Hippocampal formation (tissue), 2 donors: ENCODE measurements around the gene CYTH3.
"Not testable (repeated sequence)": the region's sequence is repeated elsewhere in the genome, so short reads cannot be mapped to it uniquely, and the experiment has no call there.

ENCODE experiments used
- DNase-seq, 2 donors: peaks; one replicate each; lab custom pipeline; 2025; lab: John Stamatoyannopoulos, UW

Gene CYTH3

GRCh38 chr7:6153646-6154541, 118.5 kb downstream of the CYTH3 start:
- no peak for DNase-seq

GRCh38 chr7:6151994-6152735, 120.3 kb downstream of the CYTH3 start:
- no peak for DNase-seq

GRCh38 chr7:6151527-6151926, 120.9 kb downstream of the CYTH3 start:
- not testable (repeated sequence) for DNase-seq

GRCh38 chr7:6149996-6150395, 122.4 kb downstream of the CYTH3 start:
- no peak for DNase-seq

GRCh38 chr7:6148724-6149360, 123.6 kb downstream of the CYTH3 start:
- DNase-seq, result no peak

- DNase-seq, result no peak
Measured at GRCh38 chr7:6147627-6148026, 124.8 kb downstream of the CYTH3 start.

- no peak for DNase-seq
Measured at GRCh38 chr7:6146666-6147065, 125.8 kb downstream of the CYTH3 start.

GRCh38 chr7:6143997-6144396, 128.4 kb downstream of the CYTH3 start:
- DNase-seq, result no peak

GRCh38 chr7:6142871-6143380, 129.5 kb downstream of the CYTH3 start:
- no peak for DNase-seq

- DNase-seq, result no peak
Measured at GRCh38 chr7:6139189-6139996, 133.0 kb downstream of the CYTH3 start.

- no peak for DNase-seq
Measured at GRCh38 chr7:6136475-6136874, 135.9 kb downstream of the CYTH3 start.

GRCh38 chr7:6133249-6133648, 139.2 kb downstream of the CYTH3 start:
- DNase-seq, result no peak

- no peak for DNase-seq
Measured at GRCh38 chr7:6130007-6130587, 142.3 kb downstream of the CYTH3 start.

- DNase-seq, result no peak
Measured at GRCh38 chr7:6128205-6128604, 144.2 kb downstream of the CYTH3 start.

GRCh38 chr7:6127110-6127490, 145.3 kb downstream of the CYTH3 start:
- no peak for DNase-seq

- DNase-seq, result no peak
Measured at GRCh38 chr7:6123843-6124242, 148.6 kb downstream of the CYTH3 start.

GRCh38 chr7:6121141-6121540, 151.3 kb downstream of the CYTH3 start:
- DNase-seq, result no peak

GRCh38 chr7:6117533-6117932, 154.9 kb downstream of the CYTH3 start:
- DNase-seq, result no peak

GRCh38 chr7:6116211-6116610, 156.2 kb downstream of the CYTH3 start:
- DNase-seq, result no peak
